Measurements from ENCODE around the gene RPL26.

GRCh38 chr17:8365143-8365542, 17.9 kb downstream of the RPL26 start:
- TF ChIP-seq CTCF (conservative IDR thresholded peaks at IDR 0.05 in 1 of 2, IDR thresholded peaks at IDR 0.05 in 1 of 2; ENCODE audit: low read depth in 1 of 2, low read length in 2 of 2): no peak
- no peak for TF ChIP-seq EZH2 (IDR thresholded peaks at IDR 0.05; ENCODE audit: low read length, missing control alignments)
